ENCODE results near the gene MYMK.

MYMK gene

DNA sequence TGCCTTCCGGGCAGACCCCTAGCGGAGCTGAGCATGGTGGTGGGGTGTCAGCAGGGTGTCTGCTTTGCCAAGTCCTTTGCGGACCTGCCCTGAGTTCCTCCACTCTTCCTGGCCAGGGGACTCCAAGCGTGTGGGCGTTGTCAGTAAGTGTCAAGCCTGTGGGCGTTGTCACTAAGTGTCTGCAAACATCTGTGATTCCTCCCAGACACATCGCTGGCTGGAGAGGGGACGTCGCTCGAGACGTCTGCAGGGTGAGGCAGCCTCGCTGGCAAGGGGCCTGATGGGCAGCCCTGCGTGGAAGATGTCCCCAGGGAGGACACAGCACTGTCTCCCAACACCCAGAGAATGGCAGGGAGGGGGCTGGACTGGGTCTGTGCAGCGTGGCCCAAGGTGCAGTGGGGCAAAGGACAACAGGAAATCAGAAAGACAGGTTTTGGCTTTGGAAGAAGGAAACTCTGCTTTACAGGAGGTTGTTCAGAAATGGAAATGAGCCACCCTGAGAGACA, 38.6 kb upstream of the MYMK start:
- Mint-ChIP-seq H3K27me3 (peaks cover 3% of the 10 kb centered on the region), H3K4me1 (ENCODE audit: low read depth) (peaks cover 12% of the 10 kb centered on the region), H3K9me3 (ENCODE audit: low read depth) (no peaks in the 10 kb centered on the region), H3K36me3 (no peaks in the 10 kb centered on the region), H3K27ac (no peak overlapping the region), H3K4me3 (no peak overlapping the region)

- H3K36me3 Mint-ChIP-seq = no peaks in the 10 kb centered on the region
Observed at GRCh38 chr9:133562611-133563290, 38.0 kb upstream of the MYMK start.

GRCh38 chr9:133561976-133562554, 37.3 kb upstream of the MYMK start:
- Mint-ChIP-seq H3K4me1 (ENCODE audit: low read depth) (peaks cover 14% of the 10 kb centered on the region), H3K4me3 (no peak overlapping the region), H3K36me3 (no peaks in the 10 kb centered on the region), H3K27ac (no peak overlapping the region), H3K9me3 (ENCODE audit: low read depth) (no peaks in the 10 kb centered on the region), H3K27me3 (peaks cover 3% of the 10 kb centered on the region)

More at GRCh38 chr9:133562611-133563290, 38.0 kb upstream of the MYMK start:
- H3K27me3 Mint-ChIP-seq = peaks cover 3% of the 10 kb centered on the region
- no peak overlapping the region for H3K4me3 Mint-ChIP-seq
- no peak overlapping the region for H3K27ac Mint-ChIP-seq
- no peaks in the 10 kb centered on the region for H3K9me3 Mint-ChIP-seq (ENCODE audit: low read depth)
- peaks cover 14% of the 10 kb centered on the region for H3K4me1 Mint-ChIP-seq (ENCODE audit: low read depth)

GRCh38 chr9:133560944-133561343, 36.2 kb upstream of the MYMK start:
- H3K27ac Mint-ChIP-seq = no peak overlapping the region
- H3K4me1 Mint-ChIP-seq (ENCODE audit: low read depth) = peaks cover 14% of the 10 kb centered on the region
- H3K4me3 Mint-ChIP-seq = no peak overlapping the region
- H3K36me3 Mint-ChIP-seq = no peaks in the 10 kb centered on the region
- H3K27me3 Mint-ChIP-seq = peaks cover 3% of the 10 kb centered on the region
- no peaks in the 10 kb centered on the region for H3K9me3 Mint-ChIP-seq (ENCODE audit: low read depth)

GRCh38 chr9:133560311-133560710, 35.6 kb upstream of the MYMK start:
- no peaks in the 10 kb centered on the region for H3K36me3 Mint-ChIP-seq
- H3K27me3 Mint-ChIP-seq = peaks cover 3% of the 10 kb centered on the region
- H3K27ac Mint-ChIP-seq = no peak overlapping the region
- no peak overlapping the region for H3K4me3 Mint-ChIP-seq
- peaks cover 14% of the 10 kb centered on the region for H3K4me1 Mint-ChIP-seq (ENCODE audit: low read depth)
- H3K9me3 Mint-ChIP-seq (ENCODE audit: low read depth) = no peaks in the 10 kb centered on the region

DNA sequence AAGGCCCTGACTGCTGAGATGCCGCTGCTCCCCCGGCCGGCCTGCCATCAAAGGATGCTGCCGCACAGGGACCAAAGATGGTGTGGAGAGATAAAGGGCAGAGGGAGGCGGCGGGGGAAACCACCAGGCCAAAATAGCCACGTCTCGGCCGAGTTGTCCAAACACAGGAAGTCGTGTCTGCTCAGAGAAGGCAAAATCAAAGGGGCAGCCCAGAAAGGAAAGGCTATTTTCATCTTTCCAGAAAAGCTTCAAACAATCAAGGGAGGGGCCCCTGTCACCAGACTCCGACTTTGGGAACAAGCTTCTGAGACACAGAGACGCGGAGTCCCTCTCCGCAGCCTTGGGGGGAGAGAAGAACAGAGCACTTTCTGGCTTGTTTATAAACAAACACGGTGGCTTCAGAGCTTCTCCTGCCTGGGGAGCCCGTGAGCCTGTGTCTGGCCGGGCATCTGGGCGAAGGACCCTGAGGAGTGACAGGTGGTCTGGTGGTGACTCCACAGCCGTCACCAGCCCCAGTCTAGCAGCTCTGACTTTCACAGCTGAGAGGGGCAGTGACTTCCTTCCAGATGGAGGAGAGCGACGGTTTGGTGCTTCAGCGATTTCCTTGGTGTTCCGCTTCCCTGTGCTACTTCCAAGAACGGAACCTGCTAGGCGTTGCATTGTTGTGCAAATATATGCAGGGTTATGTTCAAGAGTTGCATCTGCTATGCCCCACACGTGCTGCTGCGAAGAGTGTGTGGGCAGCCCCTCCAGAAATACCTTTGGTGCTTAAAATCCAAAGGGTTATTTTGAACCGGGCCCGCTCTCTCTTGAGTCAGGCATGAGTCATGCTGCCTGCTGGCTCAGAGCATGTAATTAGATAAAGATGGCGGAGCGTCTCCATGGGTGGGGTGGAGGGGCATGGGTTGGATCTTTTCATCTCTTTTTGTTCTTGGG, 33.7 kb upstream of the MYMK start:
- H3K4me3 Mint-ChIP-seq = peak overlapping the region; percentile 50
- peaks cover 3% of the 10 kb centered on the region for H3K27me3 Mint-ChIP-seq
- no peaks in the 10 kb centered on the region for H3K9me3 Mint-ChIP-seq (ENCODE audit: low read depth)

DNA sequence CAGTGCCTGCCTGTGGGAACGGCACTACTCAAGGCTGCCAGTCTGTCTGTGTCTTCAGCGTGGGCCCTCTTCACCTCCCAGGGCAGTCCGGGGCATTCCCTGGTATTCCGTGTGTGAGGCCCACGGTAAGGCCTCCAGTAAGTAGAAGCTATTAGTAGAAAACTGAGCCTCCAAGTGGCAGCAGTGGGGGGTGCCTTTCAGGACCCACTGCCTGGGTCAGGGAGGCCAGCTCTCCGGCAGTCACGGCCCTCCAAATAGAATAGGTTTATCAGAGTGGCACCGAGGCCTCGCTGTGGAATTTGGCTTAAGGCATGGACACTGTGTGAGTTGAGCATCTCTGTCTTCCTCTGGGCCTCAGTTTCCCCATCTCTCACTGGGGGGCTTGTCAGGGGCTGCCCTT, 32.8 kb upstream of the MYMK start:
- Mint-ChIP-seq H3K36me3 (no peaks in the 10 kb centered on the region), H3K27me3 (peaks cover 3% of the 10 kb centered on the region), H3K27ac (no peak overlapping the region), H3K4me3 (no peak overlapping the region), H3K4me1 (ENCODE audit: low read depth) (peaks cover 7% of the 10 kb centered on the region), H3K9me3 (ENCODE audit: low read depth) (no peaks in the 10 kb centered on the region)

More for the DNA sequence above, 33.7 kb upstream of the MYMK start:
- Mint-ChIP-seq H3K27ac (peak overlapping the region; percentile 64), H3K4me1 (ENCODE audit: low read depth) (peaks cover 12% of the 10 kb centered on the region), H3K36me3 (no peaks in the 10 kb centered on the region)

DNA sequence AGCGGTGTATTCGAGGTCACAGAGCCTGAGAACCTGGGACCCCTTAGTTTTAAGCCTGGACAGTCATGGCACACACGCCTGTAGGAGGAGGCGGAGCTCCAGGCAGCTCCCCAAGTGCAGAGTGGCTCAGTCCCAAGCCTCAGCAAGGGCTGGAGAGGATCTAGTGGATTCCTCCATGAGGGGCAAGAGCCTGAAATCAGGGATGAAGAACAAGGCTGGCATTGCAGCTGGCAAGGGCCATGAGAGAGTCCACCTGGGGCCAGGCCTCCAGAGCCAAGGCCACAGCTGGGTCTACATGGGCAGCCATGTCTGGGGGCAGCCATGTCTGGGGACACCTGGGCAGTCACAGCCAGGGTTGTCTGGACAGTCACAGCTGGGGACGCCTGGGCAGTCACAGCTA, 31.6 kb upstream of the MYMK start:
- H3K9me3 Mint-ChIP-seq (ENCODE audit: low read depth) = no peaks in the 10 kb centered on the region
- H3K4me1 Mint-ChIP-seq (ENCODE audit: low read depth) = peaks cover 7% of the 10 kb centered on the region
- no peak overlapping the region for H3K27ac Mint-ChIP-seq
- H3K36me3 Mint-ChIP-seq = no peaks in the 10 kb centered on the region
- peaks cover 3% of the 10 kb centered on the region for H3K27me3 Mint-ChIP-seq
- no peak overlapping the region for H3K4me3 Mint-ChIP-seq

DNA sequence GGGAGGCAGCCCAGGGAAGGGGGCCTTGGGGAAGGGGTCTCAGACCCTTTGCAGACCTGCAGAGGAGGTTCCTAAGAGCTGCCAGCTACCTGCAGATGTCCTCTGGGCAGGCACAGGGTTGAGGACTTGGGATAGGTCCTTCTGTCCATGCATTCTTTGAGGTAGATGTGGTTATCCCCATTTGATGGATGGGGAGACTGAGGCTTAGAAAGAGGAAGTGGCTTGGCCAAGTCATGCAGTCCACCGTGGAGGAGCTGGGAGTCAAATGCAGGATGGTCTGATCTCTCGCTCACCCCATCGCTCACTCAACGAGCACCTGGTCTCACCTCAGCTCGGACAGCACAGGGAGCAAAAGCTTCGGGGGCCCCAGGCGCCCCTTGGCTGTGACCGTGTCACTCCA, 30.0 kb upstream of the MYMK start:
- H3K27me3 Mint-ChIP-seq = peaks cover 3% of the 10 kb centered on the region
- H3K9me3 Mint-ChIP-seq (ENCODE audit: low read depth) = no peaks in the 10 kb centered on the region
- H3K4me3 Mint-ChIP-seq = no peak overlapping the region
- peaks cover 7% of the 10 kb centered on the region for H3K4me1 Mint-ChIP-seq (ENCODE audit: low read depth)
- H3K36me3 Mint-ChIP-seq = no peaks in the 10 kb centered on the region
- no peak overlapping the region for H3K27ac Mint-ChIP-seq

- peaks cover 3% of the 10 kb centered on the region for H3K27me3 Mint-ChIP-seq
- no peaks in the 10 kb centered on the region for H3K9me3 Mint-ChIP-seq (ENCODE audit: low read depth)
- no peaks in the 10 kb centered on the region for H3K36me3 Mint-ChIP-seq
- peaks cover 7% of the 10 kb centered on the region for H3K4me1 Mint-ChIP-seq (ENCODE audit: low read depth)
- no peak overlapping the region for H3K4me3 Mint-ChIP-seq
- no peak overlapping the region for H3K27ac Mint-ChIP-seq
Observed at GRCh38 chr9:133553973-133554713, 29.4 kb upstream of the MYMK start.

DNA sequence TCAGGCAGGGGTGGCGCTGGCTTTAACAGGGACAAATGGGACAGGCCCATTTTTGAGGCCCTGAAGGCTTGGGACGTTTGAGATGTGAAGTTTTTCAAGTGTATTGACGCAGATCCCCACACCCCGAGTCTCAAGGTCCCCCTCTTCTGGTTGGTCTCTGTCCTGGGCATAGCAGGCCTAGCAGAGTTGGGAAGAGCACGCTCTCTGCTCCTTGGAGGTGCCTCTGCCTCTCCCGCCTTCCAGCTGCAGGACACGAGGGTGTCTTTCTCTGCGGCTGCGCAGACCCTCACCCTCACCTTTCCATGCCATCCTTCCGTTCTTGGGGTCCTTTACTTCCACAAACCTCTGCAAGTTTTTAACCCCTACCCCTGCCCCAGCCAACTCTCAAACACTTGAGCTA, 28.4 kb upstream of the MYMK start:
- Mint-ChIP-seq H3K4me1 (ENCODE audit: low read depth) (no peaks in the 10 kb centered on the region), H3K9me3 (ENCODE audit: low read depth) (no peaks in the 10 kb centered on the region), H3K4me3 (no peak overlapping the region), H3K27ac (no peak overlapping the region), H3K36me3 (no peaks in the 10 kb centered on the region), H3K27me3 (no peaks in the 10 kb centered on the region)

GRCh38 chr9:133552236-133552635, 27.5 kb upstream of the MYMK start:
- H3K27ac Mint-ChIP-seq = no peak overlapping the region
- no peaks in the 10 kb centered on the region for H3K4me1 Mint-ChIP-seq (ENCODE audit: low read depth)
- H3K36me3 Mint-ChIP-seq = no peaks in the 10 kb centered on the region
- H3K4me3 Mint-ChIP-seq = no peak overlapping the region
- no peaks in the 10 kb centered on the region for H3K9me3 Mint-ChIP-seq (ENCODE audit: low read depth)
- no peaks in the 10 kb centered on the region for H3K27me3 Mint-ChIP-seq

DNA sequence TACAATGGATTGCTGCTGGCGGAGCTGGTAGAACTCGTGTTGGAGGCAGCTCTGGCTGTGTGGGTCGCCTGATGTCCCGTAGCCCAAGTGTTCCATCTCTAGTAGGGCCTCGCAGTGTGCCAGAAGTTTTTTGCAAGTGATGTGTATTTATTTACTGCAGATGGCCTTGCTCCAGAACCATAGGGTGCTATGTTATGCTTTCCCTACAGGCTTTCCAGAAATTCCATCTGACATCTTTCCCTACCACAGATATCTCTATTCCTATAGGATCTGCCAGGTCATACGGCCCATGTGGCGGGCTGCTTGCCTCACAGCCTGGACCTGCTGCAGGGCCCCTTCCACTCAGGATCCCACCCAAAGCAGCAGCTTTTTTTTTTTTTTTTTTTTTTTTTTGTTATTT, 26.7 kb upstream of the MYMK start:
- H3K27me3 Mint-ChIP-seq = no peaks in the 10 kb centered on the region
- no peaks in the 10 kb centered on the region for H3K9me3 Mint-ChIP-seq (ENCODE audit: low read depth)
- H3K4me1 Mint-ChIP-seq (ENCODE audit: low read depth) = no peaks in the 10 kb centered on the region
- no peaks in the 10 kb centered on the region for H3K36me3 Mint-ChIP-seq
- no peak overlapping the region for H3K27ac Mint-ChIP-seq
- no peak overlapping the region for H3K4me3 Mint-ChIP-seq

- H3K36me3 Mint-ChIP-seq = no peaks in the 10 kb centered on the region
- no peak overlapping the region for H3K27ac Mint-ChIP-seq
- no peaks in the 10 kb centered on the region for H3K4me1 Mint-ChIP-seq (ENCODE audit: low read depth)
Observed at GRCh38 chr9:133547116-133547515, 22.4 kb upstream of the MYMK start.

More at GRCh38 chr9:133547116-133547515, 22.4 kb upstream of the MYMK start:
- Mint-ChIP-seq H3K9me3 (ENCODE audit: low read depth) (no peaks in the 10 kb centered on the region), H3K27me3 (no peaks in the 10 kb centered on the region), H3K4me3 (no peak overlapping the region)

Data from activated naive CD8-positive, alpha-beta T cell (primary cell).